ENCODE measurements around the gene TMEM54. TPM values are rescaled to one million over a fixed set of nuclear protein-coding genes. Genes with fewer than 3 reads are reported as not detected.

The TMEM54 gene
- total RNA-seq, 1 donor from 2014 or later, result 8.0 TPM

DNA sequence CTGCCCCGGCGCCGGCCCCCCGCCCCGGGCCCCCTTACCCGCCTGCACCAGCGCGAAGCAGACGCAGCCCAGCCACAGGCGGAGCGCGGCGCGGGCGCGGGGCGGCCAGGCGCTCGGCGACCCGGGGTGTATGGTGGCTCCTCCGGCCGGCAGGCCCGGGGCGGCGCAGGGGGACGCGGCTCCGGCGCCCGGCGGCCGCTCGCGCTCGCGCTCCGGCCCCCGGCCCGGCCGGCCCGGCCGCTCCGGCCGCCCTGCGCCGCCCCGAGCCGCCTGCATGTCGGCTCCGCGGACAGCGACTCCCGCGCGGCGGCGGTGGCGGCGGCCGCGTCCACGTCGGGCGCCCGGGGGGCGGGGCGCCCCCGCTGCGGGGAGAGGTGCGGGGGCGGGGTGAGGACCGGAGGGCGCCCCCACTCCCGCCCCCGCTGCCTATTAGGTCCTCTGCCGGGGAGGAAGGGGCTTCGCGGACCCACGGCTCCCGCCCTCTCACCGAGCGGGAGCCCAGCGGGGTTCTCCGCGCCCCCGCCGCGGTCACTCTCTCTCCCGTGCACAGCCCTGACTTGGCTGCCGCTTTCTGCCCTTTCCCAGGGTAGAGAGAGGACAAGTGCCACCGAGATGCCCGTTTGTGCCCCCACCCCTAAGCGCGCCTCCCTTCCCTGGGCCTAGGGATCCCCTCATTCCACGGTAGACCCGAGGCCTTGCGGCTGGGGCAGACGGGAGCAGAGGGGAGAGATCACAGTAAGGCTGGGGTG, 30.4 kb downstream of the TMEM54 start, which contains the start of gene FNDC5:
FNDC5 (minus strand) TSS at position 298 of the 749 bp plus-strand sequence.
- Mint-ChIP-seq H3K36me3 (ENCODE audit: low read depth, unreplicated experiment) (peaks cover 10% of the 10 kb centered on the region), H3K27me3 (ENCODE audit: low read depth, unreplicated experiment) (peaks cover 59% of the 10 kb centered on the region), H3K4me1 (ENCODE audit: low read depth, unreplicated experiment) (no peaks in the 10 kb centered on the region), H3K27ac (ENCODE audit: unreplicated experiment) (peak within 1 kb of the TSS; percentile 47), H3K4me3 (ENCODE audit: unreplicated experiment) (peak within 1 kb of the TSS; percentile 76), H3K9me3 (ENCODE audit: unreplicated experiment) (no peaks in the 10 kb centered on the region)
- Histone ChIP-seq H4K20me1 (ENCODE audit: insufficient read depth, low read length) (peaks cover 5% of the 10 kb centered on the region), H3K36me3 (ENCODE audit: insufficient read depth, low read length) (no peaks in the 10 kb centered on the region), H3K27me3 (ENCODE audit: insufficient read depth, low read length) (peaks cover 5% of the 10 kb centered on the region), H3K79me2 (ENCODE audit: insufficient read depth, low read length) (no peaks in the 10 kb centered on the region), H3K9ac (ENCODE audit: low read length) (peak within 1 kb of the TSS; percentile 65), H3K9me3 (ENCODE audit: insufficient read depth, low read depth, low read length) (no peaks in the 10 kb centered on the region), H3K4me3 (ENCODE audit: insufficient read depth, low read depth, low read length) (peak within 1 kb of the TSS; percentile 55), H3K4me2 (ENCODE audit: low read length) (peak within 1 kb of the TSS; percentile 87), H3K4me1 (ENCODE audit: insufficient read depth, low read length) (peaks cover 5% of the 10 kb centered on the region), H2AFZ (ENCODE audit: low read depth, low read length) (peak within 1 kb of the TSS; percentile 62), H3K27ac (ENCODE audit: low read depth, low read length) (no peak within 1 kb of the TSS)
- DNase-seq (ENCODE audit: low read depth) (no peak), FAIRE-seq (no peak)
- TF ChIP-seq, protein P1, sequence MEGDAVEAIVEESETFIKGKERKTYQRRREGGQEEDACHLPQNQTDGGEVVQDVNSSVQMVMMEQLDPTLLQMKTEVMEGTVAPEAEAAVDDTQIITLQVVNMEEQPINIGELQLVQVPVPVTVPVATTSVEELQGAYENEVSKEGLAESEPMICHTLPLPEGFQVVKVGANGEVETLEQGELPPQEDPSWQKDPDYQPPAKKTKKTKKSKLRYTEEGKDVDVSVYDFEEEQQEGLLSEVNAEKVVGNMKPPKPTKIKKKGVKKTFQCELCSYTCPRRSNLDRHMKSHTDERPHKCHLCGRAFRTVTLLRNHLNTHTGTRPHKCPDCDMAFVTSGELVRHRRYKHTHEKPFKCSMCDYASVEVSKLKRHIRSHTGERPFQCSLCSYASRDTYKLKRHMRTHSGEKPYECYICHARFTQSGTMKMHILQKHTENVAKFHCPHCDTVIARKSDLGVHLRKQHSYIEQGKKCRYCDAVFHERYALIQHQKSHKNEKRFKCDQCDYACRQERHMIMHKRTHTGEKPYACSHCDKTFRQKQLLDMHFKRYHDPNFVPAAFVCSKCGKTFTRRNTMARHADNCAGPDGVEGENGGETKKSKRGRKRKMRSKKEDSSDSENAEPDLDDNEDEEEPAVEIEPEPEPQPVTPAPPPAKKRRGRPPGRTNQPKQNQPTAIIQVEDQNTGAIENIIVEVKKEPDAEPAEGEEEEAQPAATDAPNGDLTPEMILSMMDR (IDR thresholded peaks at IDR 0.05; ENCODE audit: insufficient read depth, low read depth, low read length), result no peak
- TF ChIP-seq EZH2 (IDR thresholded peaks at IDR 0.05; ENCODE audit: insufficient read depth, low read length), result peak; percentile 59

DNA sequence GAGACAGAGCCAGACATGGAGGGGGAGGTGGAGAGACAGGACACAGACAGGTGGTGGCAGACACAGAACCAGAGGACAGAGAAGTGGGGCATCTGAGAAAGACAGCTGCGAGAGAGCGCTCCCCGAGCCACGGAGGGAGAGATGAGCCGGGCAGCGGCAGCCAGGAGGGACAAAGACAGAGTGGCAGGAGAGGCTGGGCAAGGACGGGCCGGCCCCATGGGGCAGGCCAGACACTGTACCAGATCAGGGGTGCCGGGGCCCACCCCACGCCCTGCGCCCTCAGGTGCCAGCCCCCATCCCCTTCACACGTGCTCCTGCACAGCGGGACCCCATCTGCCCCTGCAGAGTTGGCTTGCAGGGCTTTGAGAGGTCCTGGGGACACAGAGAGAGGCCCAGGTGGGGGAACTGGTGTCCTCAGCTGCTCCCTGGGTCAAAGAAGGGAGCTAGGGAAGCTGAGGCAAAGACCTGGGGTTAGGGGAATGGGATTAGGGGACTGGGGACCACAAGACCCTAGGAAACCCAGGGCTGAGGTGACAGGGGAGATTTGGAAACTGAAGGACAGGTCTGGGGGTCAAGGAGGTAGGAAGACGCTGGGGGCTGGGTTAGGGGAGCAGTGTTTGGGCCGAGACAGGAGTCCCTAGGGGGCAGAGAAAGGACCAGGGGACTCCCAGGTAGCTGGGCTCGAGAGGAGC, 31.1 kb downstream of the TMEM54 start:
- Histone ChIP-seq H3K4me3 (ENCODE audit: insufficient read depth, low read depth, low read length) (peak overlapping the region; percentile 14), H3K9ac (ENCODE audit: low read length) (peak overlapping the region; percentile 31), H2AFZ (ENCODE audit: low read depth, low read length) (no peak overlapping the region), H3K27ac (ENCODE audit: low read depth, low read length) (no peak overlapping the region), H3K4me2 (ENCODE audit: low read length) (peak overlapping the region; percentile 80), H3K79me2 (ENCODE audit: insufficient read depth, low read length) (no peaks in the 10 kb centered on the region), H3K27me3 (ENCODE audit: insufficient read depth, low read length) (peaks cover 5% of the 10 kb centered on the region), H3K4me1 (ENCODE audit: insufficient read depth, low read length) (peaks cover 5% of the 10 kb centered on the region), H3K36me3 (ENCODE audit: insufficient read depth, low read length) (no peaks in the 10 kb centered on the region), H4K20me1 (ENCODE audit: insufficient read depth, low read length) (peaks cover 5% of the 10 kb centered on the region), H3K9me3 (ENCODE audit: insufficient read depth, low read depth, low read length) (no peaks in the 10 kb centered on the region)
- DNase-seq (ENCODE audit: low read depth) (no peak), FAIRE-seq (no peak)
- Mint-ChIP-seq H3K9me3 (ENCODE audit: unreplicated experiment) (no peaks in the 10 kb centered on the region), H3K36me3 (ENCODE audit: low read depth, unreplicated experiment) (peaks cover 10% of the 10 kb centered on the region), H3K27ac (ENCODE audit: unreplicated experiment) (no peak overlapping the region), H3K4me1 (ENCODE audit: low read depth, unreplicated experiment) (no peaks in the 10 kb centered on the region), H3K27me3 (ENCODE audit: low read depth, unreplicated experiment) (peaks cover 52% of the 10 kb centered on the region), H3K4me3 (ENCODE audit: unreplicated experiment) (peak overlapping the region; percentile 73)
- TF ChIP-seq, protein P1 (IDR thresholded peaks at IDR 0.05; ENCODE audit: insufficient read depth, low read depth, low read length), result no peak
- TF ChIP-seq EZH2 (IDR thresholded peaks at IDR 0.05; ENCODE audit: insufficient read depth, low read length), result no peak
